ENCODE results near the gene UXS1. TPM values are rescaled to one million over a fixed set of nuclear protein-coding genes. Genes with fewer than 3 reads are reported as not detected.
A peak's percentile ranks its signal among the peaks of the same experiment; 100 is the strongest.
"Not testable (repeated sequence)": the region's sequence is repeated elsewhere in the genome, so short reads cannot be mapped to it uniquely, and the experiment has no call there.

Gene UXS1
- 98.6 TPM for total RNA-seq

GRCh38 chr2:106193977-106194778 is at the start of gene UXS1:
Gene UXS1 (minus strand): TSS chr2:106194301. CDS start chr2:106194241, 60 bp downstream.
- DNase-seq, result peak; percentile 93

- DNase-seq, result not testable (repeated sequence)
These were observed 45.4 kb upstream of the UXS1 start for GRCh38 chr2:106239491-106239890.

DNA sequence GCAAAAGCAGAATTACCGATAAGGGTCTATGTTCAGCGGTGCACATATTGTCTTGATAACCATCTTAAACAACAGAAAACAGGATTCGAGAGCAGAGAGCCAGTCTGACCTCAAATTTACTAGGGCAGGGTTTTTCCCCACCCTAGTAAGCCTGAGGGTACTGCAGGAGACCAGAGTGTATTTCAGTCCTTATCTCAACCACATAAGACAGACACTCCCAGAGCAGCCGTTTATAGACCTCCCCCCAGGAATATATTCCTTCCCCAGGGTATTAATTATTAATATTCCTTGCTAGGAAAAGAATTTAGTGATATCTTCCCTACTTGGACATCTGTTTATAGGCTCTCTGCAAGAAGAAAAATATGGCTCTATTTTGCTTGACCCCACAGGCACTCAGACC is 41.3 kb upstream of the UXS1 start:
- not testable (repeated sequence) for DNase-seq

- DNase-seq, result no peak
These were observed 39.2 kb upstream of the UXS1 start for GRCh38 chr2:106233350-106233706.

GRCh38 chr2:106232638-106233349 is 38.7 kb upstream of the UXS1 start:
- no peak for DNase-seq

DNA sequence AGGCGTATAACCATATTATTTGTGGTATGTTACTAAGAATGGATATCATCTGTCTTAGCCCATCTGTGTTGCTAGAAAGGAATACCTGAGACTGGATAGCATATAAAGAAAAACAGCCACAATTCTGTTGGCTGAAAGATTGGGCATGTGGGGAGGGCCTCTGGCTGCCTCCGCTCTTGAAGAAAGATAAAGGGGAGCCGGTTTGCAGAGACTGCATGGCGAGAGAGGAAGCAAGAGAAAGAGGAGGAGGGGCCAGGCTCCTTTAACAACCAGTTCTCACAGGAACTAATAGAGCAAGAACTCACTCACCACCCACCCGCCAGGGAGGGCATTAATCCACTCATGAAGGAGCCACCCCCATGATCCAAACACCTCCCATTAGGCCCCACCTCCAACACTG is 29.2 kb upstream of the UXS1 start:
- DNase-seq, result no peak

GRCh38 chr2:106222057-106222456 is 28.0 kb upstream of the UXS1 start:
- DNase-seq, result not testable (repeated sequence)

DNA sequence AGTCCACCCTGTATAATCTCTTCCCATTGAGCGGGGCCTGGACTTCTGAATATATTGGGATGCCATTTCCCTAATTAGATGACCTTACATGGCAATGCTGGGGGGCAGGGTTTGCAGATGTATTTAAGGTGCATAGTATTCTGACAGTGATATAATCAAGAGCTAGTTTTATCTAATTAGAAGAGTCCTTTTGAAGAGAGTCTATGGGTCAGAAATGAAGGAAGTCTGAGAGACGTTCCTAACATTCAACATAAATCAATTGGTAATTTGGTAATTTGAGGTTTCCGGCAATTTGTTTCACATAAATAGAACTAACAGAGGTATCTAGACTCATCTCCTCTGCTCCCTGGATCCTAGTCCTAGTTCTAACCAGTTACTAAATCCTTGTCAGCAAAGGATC is 25.7 kb upstream of the UXS1 start:
- DNase-seq, result no peak

DNA sequence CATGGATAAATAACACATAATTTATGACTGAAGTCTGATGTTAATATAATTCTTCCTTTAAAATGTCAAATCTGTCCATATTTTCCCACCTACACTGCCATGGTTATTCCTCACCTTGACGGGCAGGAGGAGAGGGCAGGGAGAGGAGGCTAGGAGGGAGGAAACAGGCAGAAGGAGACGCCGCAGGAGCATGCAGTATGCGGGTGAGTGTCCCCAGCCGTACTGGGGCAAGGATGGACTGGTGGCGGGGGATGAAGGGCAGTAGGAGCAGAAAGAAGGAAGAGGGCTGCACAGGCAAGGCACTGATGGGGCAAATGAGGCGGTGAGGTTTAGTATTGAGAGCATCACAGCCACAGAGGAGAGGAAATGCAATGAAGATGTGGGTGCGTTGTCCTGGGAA is 25.1 kb upstream of the UXS1 start:
- not testable (repeated sequence) for DNase-seq

- DNase-seq, result no peak
These were observed 14.8 kb upstream of the UXS1 start for GRCh38 chr2:106208874-106209273.

- DNase-seq, result no peak
These were observed 14.3 kb upstream of the UXS1 start for GRCh38 chr2:106208399-106208798.

GRCh38 chr2:106207246-106207645 is 13.1 kb upstream of the UXS1 start:
- DNase-seq, result no peak

- DNase-seq, result no peak
These were observed 11.4 kb upstream of the UXS1 start for GRCh38 chr2:106205488-106205887.

DNA sequence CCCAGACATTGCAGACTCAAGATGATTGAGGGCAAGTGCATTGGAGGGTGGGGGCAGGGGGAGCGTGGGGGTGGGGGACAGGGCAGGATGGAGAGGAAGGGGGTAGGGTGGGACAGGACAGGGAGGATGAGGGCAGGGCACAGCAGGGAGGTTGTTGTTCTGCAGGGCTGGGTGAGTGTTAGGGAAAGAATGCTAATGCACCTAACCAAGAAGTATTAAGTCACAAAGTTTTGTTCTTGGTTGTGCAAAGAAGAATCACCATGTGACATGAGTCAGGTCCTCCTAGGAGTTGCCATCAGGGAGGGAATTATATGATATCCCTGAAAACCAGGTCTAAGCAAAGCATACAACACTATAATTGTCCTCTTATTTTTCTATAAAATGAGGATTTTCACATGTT is 10.4 kb upstream of the UXS1 start:
- not testable (repeated sequence) for DNase-seq

DNA sequence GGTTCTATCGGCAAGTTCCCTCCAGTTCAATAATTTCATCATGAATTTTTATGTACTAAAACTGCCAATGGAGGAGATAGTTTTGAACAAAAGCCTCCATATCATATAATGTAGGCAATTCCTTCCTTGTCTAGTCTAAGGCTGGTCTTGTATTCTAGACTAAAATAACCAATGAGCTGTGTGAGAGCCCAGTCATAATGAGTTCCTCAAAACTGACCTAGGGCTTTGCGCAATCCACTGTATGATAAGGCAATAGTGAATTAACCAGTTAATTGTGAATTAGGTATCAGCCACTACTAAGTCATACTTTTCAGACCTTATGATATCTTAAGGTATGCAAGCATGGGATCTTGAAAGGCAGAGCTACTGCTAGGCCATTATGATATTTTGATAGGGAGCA is 7.6 kb upstream of the UXS1 start:
- DNase-seq, result no peak

- DNase-seq, result no peak
These were observed 3.8 kb upstream of the UXS1 start for GRCh38 chr2:106197878-106198277.

DNA sequence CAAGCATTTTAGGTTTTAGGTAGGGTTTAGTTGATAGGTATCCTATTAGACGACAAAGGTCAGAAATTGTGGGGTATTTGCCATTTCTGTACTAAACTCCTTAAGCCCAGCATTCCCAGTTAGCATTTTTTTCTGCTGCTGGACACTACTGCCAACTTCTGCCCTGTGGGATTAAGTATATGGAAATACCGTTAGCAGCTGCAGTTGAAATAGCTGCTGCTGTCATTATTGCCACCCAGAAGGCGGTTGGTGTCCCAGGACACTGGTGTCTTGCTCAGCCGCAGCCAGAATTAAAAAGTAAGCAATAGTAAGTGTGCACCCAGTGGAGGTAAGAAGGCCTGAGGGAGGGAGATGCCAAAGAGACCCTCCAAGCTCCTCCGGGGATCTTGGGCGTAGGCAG is 1.9 kb upstream of the UXS1 start:
- no peak for DNase-seq

DNA sequence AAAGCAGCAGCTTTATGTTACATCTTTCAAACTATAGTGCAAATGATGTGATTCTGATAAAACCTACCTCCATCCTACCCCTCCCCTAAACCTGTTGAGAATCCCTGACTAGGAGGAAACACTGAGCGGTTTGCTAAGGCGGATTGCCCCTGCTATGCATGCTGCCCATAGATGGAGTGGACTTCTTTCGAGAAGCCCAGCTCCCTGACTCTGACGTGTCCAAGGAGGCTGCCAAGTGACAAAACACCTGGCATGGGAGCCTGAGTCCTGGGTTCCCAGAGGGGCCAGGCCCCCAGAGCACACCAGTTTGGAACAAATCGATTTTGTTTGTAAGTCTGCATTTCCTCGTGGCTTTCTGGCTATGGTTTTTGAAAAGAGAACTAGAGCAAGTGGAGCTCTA is 1.4 kb upstream of the UXS1 start:
- DNase-seq, result no peak

DNA sequence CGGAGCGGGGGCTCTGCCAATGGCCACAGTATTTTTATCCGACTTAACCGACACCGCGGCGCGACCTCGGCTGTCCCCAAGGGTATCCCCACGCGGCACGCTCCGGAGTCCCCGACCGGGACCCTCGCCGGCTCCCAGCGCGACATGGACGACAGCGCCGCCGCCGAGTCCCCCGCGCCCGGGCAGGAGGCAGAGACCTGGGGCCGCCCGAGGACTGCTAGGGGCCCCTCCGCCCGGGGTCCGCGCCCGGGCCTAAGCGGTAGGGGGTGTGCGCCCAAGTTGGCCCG is 468 bp downstream of the UXS1 start:
- peak; percentile 31 for DNase-seq

DNA sequence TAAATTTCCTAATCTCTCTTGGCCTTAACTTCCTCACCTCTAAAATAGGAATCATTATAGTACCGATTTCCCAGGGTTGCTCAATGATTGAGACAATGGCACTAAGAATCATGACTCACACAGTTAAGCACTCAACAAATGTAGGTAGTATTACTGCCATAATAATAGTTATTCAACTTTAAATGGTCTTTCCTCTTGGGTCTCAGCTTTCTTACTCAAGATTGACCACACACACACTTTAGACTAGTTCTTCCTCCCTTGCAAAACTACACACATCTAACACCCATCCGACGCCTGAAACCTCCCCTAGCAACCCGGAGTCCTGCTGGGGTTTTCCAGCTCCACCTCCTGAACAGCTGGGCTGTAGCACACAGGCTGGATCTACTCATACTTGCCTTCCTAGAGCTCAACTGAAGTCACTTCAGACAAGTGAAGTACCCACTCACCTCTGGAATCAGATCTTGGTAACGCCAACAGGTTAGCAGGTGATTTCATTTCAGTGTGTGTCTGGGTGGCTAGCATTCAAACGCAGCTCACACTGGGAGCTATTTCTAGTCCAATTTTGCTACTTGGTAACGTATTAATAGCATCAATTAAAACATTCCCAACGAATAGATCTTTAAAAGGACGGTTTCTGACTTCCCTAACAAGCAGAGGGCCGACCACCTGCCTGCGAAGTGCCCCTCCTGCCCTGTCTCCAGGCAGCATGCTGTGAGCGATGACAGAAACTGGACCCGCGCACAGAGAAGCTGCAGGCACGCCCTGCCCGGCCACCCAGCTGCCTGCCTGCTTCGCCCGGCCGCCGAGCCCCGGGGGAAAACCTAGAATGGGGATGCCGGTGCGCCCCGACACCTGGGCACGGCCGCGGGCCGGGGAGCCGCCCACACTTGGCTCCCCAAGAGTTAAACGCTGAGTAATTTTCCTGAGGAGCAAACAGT is 1.1 kb downstream of the UXS1 start:
- no peak for DNase-seq

DNA sequence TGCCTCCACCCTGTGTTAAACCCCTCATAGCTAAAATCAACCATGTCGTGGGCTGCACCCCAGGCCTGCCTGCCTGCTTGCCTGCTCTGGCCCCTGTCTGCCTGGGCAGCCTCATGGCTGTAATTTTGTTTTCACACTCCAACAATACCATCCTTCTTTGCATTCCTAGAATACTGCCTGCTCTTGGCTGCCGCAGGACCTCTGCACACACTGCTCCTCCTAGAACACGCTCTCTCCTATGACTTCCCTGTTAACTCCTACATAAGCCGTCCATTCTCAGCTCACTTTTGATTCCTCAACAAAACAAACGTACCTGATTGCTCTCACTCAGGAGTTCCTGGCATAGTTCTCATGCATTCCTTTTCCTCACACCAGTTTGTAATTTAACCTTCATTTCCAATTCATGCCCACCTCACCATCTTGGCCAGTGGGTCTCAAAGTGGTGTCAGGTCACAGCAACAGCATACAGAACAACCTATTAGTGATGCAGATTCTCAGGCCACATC is 2.5 kb downstream of the UXS1 start:
- DNase-seq, result no peak

DNA sequence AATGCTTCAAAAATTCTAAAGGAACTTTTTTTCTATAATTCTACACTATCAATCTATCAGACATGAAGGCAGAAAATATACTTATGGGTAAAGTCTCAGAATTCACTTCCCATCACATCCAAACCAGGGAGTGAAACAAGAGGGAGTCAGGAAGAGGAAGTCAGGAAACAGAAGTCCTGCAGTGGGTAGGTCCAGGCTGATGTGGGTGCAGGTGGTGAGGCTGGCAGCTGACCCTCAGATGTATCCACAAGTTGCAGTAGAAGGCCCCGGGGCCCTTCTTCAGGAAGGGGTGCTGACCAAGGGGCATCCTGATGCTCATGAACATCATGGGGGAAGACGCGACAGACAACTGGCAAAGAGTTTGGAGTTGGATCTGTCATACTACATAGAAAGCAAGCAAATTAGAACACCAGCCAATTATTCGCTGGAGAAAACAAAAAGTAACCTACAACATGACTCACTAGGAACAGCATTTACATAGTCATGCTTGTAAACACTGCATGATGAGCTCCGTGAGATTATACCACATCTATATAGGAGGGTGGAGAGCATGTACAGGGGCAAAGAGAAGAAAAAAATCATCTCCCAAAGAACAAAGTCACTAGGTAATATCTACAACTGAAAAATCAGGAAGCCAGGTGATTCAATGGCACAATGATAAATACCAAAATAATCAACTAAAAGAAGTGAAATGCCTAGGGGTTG is 4.2 kb downstream of the UXS1 start:
- DNase-seq, result no peak

All from occipital lobe (tissue), 2 donors.